Measurements from ENCODE around the gene MAN1A2. TPM values are rescaled to one million over a fixed set of nuclear protein-coding genes. Genes with fewer than 3 reads are reported as not detected.
A peak's percentile ranks its signal among the peaks of the same experiment; 100 is the strongest.

The MAN1A2 gene
- total and polyA plus RNA-seq, 4 donors = 6.4 to 56.3 (median 25.3) TPM

DNA sequence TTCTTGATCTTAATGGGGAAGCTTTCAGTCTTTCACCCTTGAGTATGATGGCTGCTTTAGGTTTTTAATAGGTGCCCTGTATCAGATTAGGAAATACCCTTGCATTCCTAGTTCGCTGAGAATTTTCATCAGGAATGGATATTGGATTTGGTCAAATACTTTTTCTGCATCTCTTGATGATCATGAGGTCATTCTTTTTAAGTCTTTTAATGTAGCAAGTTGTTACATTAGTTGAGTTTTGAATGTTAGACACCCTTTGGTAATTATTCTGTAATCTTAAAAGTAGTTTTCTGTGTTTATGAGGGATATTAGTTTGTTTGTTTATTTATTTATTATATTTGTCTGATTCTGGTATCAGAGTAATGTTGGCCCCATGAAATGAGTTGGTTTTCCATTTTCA lies 22.5 kb downstream of the MAN1A2 start:
- H3K27ac ChIP-seq (ENCODE audit: low read depth in 1 of 2, low read length in 1 of 2) = no peak overlapping the region
- no peak overlapping the region for H3K9ac ChIP-seq (ENCODE audit: insufficient read depth in 1 of 2, low read length in 2 of 2)
- H3K27me3 ChIP-seq (ENCODE audit: control insufficient read depth in 3 of 3, insufficient read depth in 3 of 3, low read length in 2 of 3) = no peaks in the 10 kb centered on the region
- TF ChIP-seq, protein P1, sequence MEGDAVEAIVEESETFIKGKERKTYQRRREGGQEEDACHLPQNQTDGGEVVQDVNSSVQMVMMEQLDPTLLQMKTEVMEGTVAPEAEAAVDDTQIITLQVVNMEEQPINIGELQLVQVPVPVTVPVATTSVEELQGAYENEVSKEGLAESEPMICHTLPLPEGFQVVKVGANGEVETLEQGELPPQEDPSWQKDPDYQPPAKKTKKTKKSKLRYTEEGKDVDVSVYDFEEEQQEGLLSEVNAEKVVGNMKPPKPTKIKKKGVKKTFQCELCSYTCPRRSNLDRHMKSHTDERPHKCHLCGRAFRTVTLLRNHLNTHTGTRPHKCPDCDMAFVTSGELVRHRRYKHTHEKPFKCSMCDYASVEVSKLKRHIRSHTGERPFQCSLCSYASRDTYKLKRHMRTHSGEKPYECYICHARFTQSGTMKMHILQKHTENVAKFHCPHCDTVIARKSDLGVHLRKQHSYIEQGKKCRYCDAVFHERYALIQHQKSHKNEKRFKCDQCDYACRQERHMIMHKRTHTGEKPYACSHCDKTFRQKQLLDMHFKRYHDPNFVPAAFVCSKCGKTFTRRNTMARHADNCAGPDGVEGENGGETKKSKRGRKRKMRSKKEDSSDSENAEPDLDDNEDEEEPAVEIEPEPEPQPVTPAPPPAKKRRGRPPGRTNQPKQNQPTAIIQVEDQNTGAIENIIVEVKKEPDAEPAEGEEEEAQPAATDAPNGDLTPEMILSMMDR (IDR thresholded peaks at IDR 0.05; ENCODE audit: control extremely low read depth, extremely low read depth) = no peak
- DNase-seq (no peak), ATAC-seq (ENCODE audit: insufficient read depth, low FRiP score) (no peak)
- no peaks in the 10 kb centered on the region for H3K36me3 ChIP-seq (ENCODE audit: control insufficient read depth in 4 of 4, insufficient read depth in 4 of 4, low read length in 4 of 4)
- WGBS, 2 donors = 93 to 96% methylated on average over 1 of the region's 1 CpG
- no peak overlapping the region for H3K4me3 ChIP-seq
- H3K9me3 ChIP-seq (ENCODE audit: control insufficient read depth in 4 of 4, insufficient read depth in 3 of 4, low read length in 3 of 4) = no peaks in the 10 kb centered on the region
- peaks cover 0 to 17% (median 0%) of the 10 kb centered on the region in 5 donors for H3K4me1 ChIP-seq (ENCODE audit: control insufficient read depth in 5 of 5, insufficient read depth in 5 of 5, low read length in 5 of 5)

DNA sequence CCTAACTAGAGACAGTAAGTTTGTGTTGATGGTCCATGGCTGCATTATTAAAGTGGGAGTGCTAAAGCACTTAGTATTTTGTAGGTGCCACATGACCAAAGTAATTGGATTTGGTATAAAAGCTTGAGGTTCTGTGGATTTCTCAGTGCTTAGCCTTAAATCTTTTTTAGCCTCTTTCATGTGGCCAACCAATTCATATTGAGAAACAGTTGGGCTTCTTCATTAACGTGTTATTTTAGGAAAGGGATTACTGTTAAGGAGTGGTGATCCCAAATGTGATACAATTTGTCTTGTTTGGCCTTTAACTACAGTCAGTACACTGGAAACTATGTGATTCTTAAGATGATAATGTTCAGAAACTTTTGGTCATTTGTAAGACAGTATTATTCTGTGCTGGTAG lies 25.5 kb downstream of the MAN1A2 start:
- Histone ChIP-seq H3K27me3 (ENCODE audit: control insufficient read depth in 3 of 3, insufficient read depth in 3 of 3, low read length in 2 of 3) (no peaks in the 10 kb centered on the region), H3K27ac (ENCODE audit: low read depth in 1 of 2, low read length in 1 of 2) (no peak overlapping the region), H3K4me3 (no peak overlapping the region), H3K36me3 (ENCODE audit: control insufficient read depth in 4 of 4, insufficient read depth in 4 of 4, low read length in 4 of 4) (no peaks in the 10 kb centered on the region), H3K4me1 (ENCODE audit: control insufficient read depth in 5 of 5, insufficient read depth in 5 of 5, low read length in 5 of 5) (peaks cover 0 to 7% (median 0%) of the 10 kb centered on the region in 5 donors), H3K9me3 (ENCODE audit: control insufficient read depth in 4 of 4, insufficient read depth in 3 of 4, low read length in 3 of 4) (no peaks in the 10 kb centered on the region), H3K9ac (ENCODE audit: insufficient read depth in 1 of 2, low read length in 2 of 2) (no peak overlapping the region)
- 37 to 72% methylated on average over 1 of the region's 1 CpG for WGBS, 2 donors
- peak in 1 of 3 donors; percentile 2 for DNase-seq
- ATAC-seq (ENCODE audit: insufficient read depth, low FRiP score) = no peak
- TF ChIP-seq, protein P1 (IDR thresholded peaks at IDR 0.05; ENCODE audit: control extremely low read depth, extremely low read depth) = no peak

DNA sequence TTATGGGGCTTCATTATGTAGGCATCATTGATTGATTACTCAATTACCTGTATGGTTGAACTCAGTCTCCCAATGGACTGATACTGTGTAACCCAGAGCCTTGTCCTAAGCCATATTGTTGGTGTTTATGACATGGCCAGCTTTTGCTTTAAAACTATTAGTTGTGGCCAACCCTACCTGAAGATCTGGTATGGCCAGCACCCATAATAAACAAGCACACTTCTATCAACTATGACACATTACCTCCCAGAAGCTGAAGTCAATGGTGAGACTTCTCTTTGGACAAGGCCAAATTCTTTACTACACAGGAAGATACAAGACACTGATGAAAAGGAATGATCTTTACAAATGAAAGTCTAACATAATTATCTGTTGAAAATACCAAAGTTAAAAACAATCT lies 28.8 kb downstream of the MAN1A2 start:
- TF ChIP-seq, protein P1 (IDR thresholded peaks at IDR 0.05; ENCODE audit: control extremely low read depth, extremely low read depth) = no peak
- no peak overlapping the region for H3K27ac ChIP-seq (ENCODE audit: low read depth in 1 of 2, low read length in 1 of 2)

GRCh38 chr1:117396636-117397035 lies 29.4 kb downstream of the MAN1A2 start:
- Histone ChIP-seq H3K4me3 (no peak overlapping the region), H3K27ac (ENCODE audit: low read depth in 1 of 2, low read length in 1 of 2) (no peak overlapping the region), H3K27me3 (ENCODE audit: control insufficient read depth in 3 of 3, insufficient read depth in 3 of 3, low read length in 2 of 3) (no peaks in the 10 kb centered on the region), H3K9ac (ENCODE audit: insufficient read depth in 1 of 2, low read length in 2 of 2) (no peak overlapping the region), H3K36me3 (ENCODE audit: control insufficient read depth in 4 of 4, insufficient read depth in 4 of 4, low read length in 4 of 4) (no peaks in the 10 kb centered on the region), H3K9me3 (ENCODE audit: control insufficient read depth in 4 of 4, insufficient read depth in 3 of 4, low read length in 3 of 4) (no peaks in the 10 kb centered on the region), H3K4me1 (ENCODE audit: control insufficient read depth in 5 of 5, insufficient read depth in 5 of 5, low read length in 5 of 5) (peaks cover 0 to 9% (median 0%) of the 10 kb centered on the region in 5 donors)
- ATAC-seq (ENCODE audit: insufficient read depth, low FRiP score) (no peak), DNase-seq (no peak)
- TF ChIP-seq, protein P1 (IDR thresholded peaks at IDR 0.05; ENCODE audit: control extremely low read depth, extremely low read depth) = no peak

More for the DNA sequence above, 28.8 kb downstream of the MAN1A2 start:
- no peak overlapping the region for H3K9ac ChIP-seq (ENCODE audit: insufficient read depth in 1 of 2, low read length in 2 of 2)
- H3K27me3 ChIP-seq (ENCODE audit: control insufficient read depth in 3 of 3, insufficient read depth in 3 of 3, low read length in 2 of 3) = no peaks in the 10 kb centered on the region
- ATAC-seq (ENCODE audit: insufficient read depth, low FRiP score) (no peak), DNase-seq (no peak)
- H3K4me3 ChIP-seq = no peak overlapping the region
- no peaks in the 10 kb centered on the region for H3K9me3 ChIP-seq (ENCODE audit: control insufficient read depth in 4 of 4, insufficient read depth in 3 of 4, low read length in 3 of 4)
- peaks cover 0 to 7% (median 0%) of the 10 kb centered on the region in 5 donors for H3K4me1 ChIP-seq (ENCODE audit: control insufficient read depth in 5 of 5, insufficient read depth in 5 of 5, low read length in 5 of 5)
- H3K36me3 ChIP-seq (ENCODE audit: control insufficient read depth in 4 of 4, insufficient read depth in 4 of 4, low read length in 4 of 4) = no peaks in the 10 kb centered on the region

Data from lung (tissue), 12 donors.